HCT116 (cell line): ENCODE measurements around the gene LHB. TPM values are rescaled to one million over a fixed set of nuclear protein-coding genes. Genes with fewer than 3 reads are reported as not detected.

ENCODE experiments used
- ATAC-seq: fragments of 200-7000 bp; cut with Tn5 transposase; 2 replicates; pipeline ENCODE4 v1.9.1; 2020; ENCODE audit warnings: mild to moderate bottlenecking, moderate library complexity
- BruUV-seq: library from RNA; stranded (reverse); fragments of 400-500 nt; replicated peaks from 2 replicates; lab custom pipeline; 2021; lab: Mats Ljungman, UMichigan
- CTCF ChIA-PET: fragments of 300-600 bp; sonication (Branson Sonifier 250); formaldehyde crosslinking; loops from one replicate; lab custom pipeline; 2021; ENCODE audit warnings: antibody characterized with exemption; lab: Charles Lee
- POLR2A ChIA-PET: fragments of 300-600, 350-600 bp; sonication (Branson Sonifier 250); formaldehyde crosslinking; loops from one replicate; lab custom pipeline; 2021; ENCODE audit warnings: antibody characterized with exemption; lab: Charles Lee
- RAD21 ChIA-PET, 2 experiments: fragments of 300-600 bp; sonication (Branson Sonifier 250); formaldehyde crosslinking; loops; one replicate each; lab custom pipeline; 2023; ENCODE audit warnings: low total read pairs in 2 of 2; ENCODE audit not compliant: uncharacterized antibody in 2 of 2, unreplicated experiment in 2 of 2, low non-redundant PET in 1 of 2; lab: Charles Lee
- DNase-seq: peaks from one replicate; pipeline ENCODE4 v3.0.0-alpha.2; 2010; ENCODE audit warnings: low read depth, low spot score
- H2AFZ ChIP-seq: fragments of 200-600 bp; shearing (Covaris generic), sonication (generic); 2 replicates; pipeline ENCODE4 v1.6.1; 2017; ENCODE audit warnings: low read depth, mixed run types, mixed read lengths, antibody characterized with exemption, low read length; ENCODE audit not compliant: poor library complexity, severe bottlenecking
- H3K27ac ChIP-seq: 2 replicates; pipeline ENCODE4 v1.5.1; 2012; ENCODE audit warnings: low read depth, low read length
- H3K27me3 ChIP-seq: fragments of 200-600 bp; sonication (generic); 2 replicates; pipeline ENCODE4 v1.6.1; 2016; ENCODE audit warnings: mixed run types, low read length, mixed read lengths; ENCODE audit not compliant: insufficient read depth
- H3K36me3 ChIP-seq, 2 experiments: fragments of 200-500 bp in 1 of 2; fragments of 200-600 bp in 1 of 2; sonication (Bioruptor generic) in 1 of 2; sonication (generic) in 1 of 2; 2 replicates each; pipeline versions ENCODE4 v1.5.1 to v1.6.1; 2014 to 2016; ENCODE audit warnings: low read length in 2 of 2, inconsistent platforms in 1 of 2, mixed read lengths in 1 of 2, mixed run types in 1 of 2; ENCODE audit not compliant: insufficient read depth in 2 of 2, control insufficient read depth in 1 of 2
- H3K4me1 ChIP-seq, 2 experiments: fragments of 200-600 bp in 1 of 2; sonication (generic) in 1 of 2; 2 replicates each; pipeline versions ENCODE4 v1.5.1 to v1.6.1; 2012 to 2017; ENCODE audit warnings: low read length in 2 of 2, inconsistent platforms in 1 of 2, mild to moderate bottlenecking in 1 of 2, mixed read lengths in 1 of 2, mixed run types in 1 of 2, moderate library complexity in 1 of 2; ENCODE audit not compliant: insufficient read depth in 2 of 2, control insufficient read depth in 1 of 2
- H3K4me2 ChIP-seq: fragments of 200-600 bp; sonication (generic); 2 replicates; pipeline ENCODE4 v1.6.1; 2017; ENCODE audit warnings: mixed run types, low read length, mixed read lengths
- H3K4me3 ChIP-seq, 2 experiments: fragments of 200-600 bp in 1 of 2; sonication (generic) in 1 of 2; replicated peaks in 1 of 2; 2 replicates each; pipeline ENCODE4 v1.5.1; 2011 to 2016; ENCODE audit warnings: low read length in 2 of 2, control low read depth in 1 of 2, low read depth in 1 of 2, mild to moderate bottlenecking in 1 of 2, mixed read lengths in 1 of 2, mixed run types in 1 of 2
- H3K79me2 ChIP-seq: fragments of 200-600 bp; sonication (generic); 2 replicates; pipeline ENCODE4 v1.6.1; 2017; ENCODE audit warnings: mild to moderate bottlenecking, mixed run types, low read length, moderate library complexity, mixed read lengths; ENCODE audit not compliant: insufficient read depth
- H3K9ac ChIP-seq: fragments of 200-600 bp; sonication (generic); 2 replicates; pipeline ENCODE4 v1.6.1; 2016; ENCODE audit warnings: low read length, mixed read lengths
- H3K9me2 ChIP-seq: fragments of 200-600 bp; sonication (generic), shearing (Covaris generic); 2 replicates; pipeline ENCODE4 v1.6.1; 2017; ENCODE audit warnings: mixed run types, mild to moderate bottlenecking, moderate library complexity; ENCODE audit not compliant: insufficient read depth
- H3K9me3 ChIP-seq, 2 experiments: fragments of 200-500 bp in 1 of 2; fragments of 200-600 bp in 1 of 2; sonication (Bioruptor generic) in 1 of 2; sonication (generic) in 1 of 2; 2 replicates each; pipeline ENCODE4 v1.6.1; 2014 to 2017; ENCODE audit warnings: low read length in 2 of 2, mixed read lengths in 2 of 2, inconsistent platforms in 1 of 2, low read depth in 1 of 2, mild to moderate bottlenecking in 1 of 2, mixed run types in 1 of 2, moderate library complexity in 1 of 2; ENCODE audit not compliant: control insufficient read depth in 1 of 2, insufficient read depth in 1 of 2
- H4K20me1 ChIP-seq: fragments of 200-600 bp; sonication (generic), shearing (Covaris generic); 2 replicates; pipeline ENCODE4 v1.6.1; 2017; ENCODE audit warnings: mixed run types, mild to moderate bottlenecking, moderate library complexity; ENCODE audit not compliant: insufficient read depth
- ATF3 ChIP-seq: IDR thresholded peaks from 2 replicates; pipeline ENCODE4 v1.6.1; 2012
- CEBPB ChIP-seq: IDR thresholded peaks from 2 replicates; pipeline ENCODE4 v1.6.1; 2012; ENCODE audit warnings: low read depth
- EGR1 ChIP-seq: IDR thresholded peaks from 2 replicates; pipeline ENCODE4 v1.6.1; 2012; ENCODE audit warnings: low read depth
- ELF1 ChIP-seq: IDR thresholded peaks from 2 replicates; pipeline ENCODE4 v1.6.1; 2012; ENCODE audit warnings: low read depth, borderline replicate concordance
- EZH2 ChIP-seq: fragments of 200-600 bp; sonication (generic); IDR thresholded peaks from 2 replicates; pipeline ENCODE4 v1.6.1; 2017; ENCODE audit warnings: antibody characterized with exemption, mixed run types
- FOSL1 ChIP-seq: IDR thresholded peaks from 2 replicates; pipeline ENCODE4 v1.6.1; 2012; ENCODE audit warnings: low read depth
- JUND ChIP-seq: IDR thresholded peaks from 2 replicates; pipeline ENCODE4 v1.6.1; 2012
- SIN3A ChIP-seq: IDR thresholded peaks from 2 replicates; pipeline ENCODE4 v1.6.1; 2012; ENCODE audit warnings: low read depth
- SRF ChIP-seq: IDR thresholded peaks from 2 replicates; pipeline ENCODE4 v1.6.1; 2012; ENCODE audit warnings: low read depth
- TCF7L2 ChIP-seq: IDR thresholded peaks from 2 replicates; pipeline ENCODE4 v1.7.0; 2011; ENCODE audit warnings: borderline replicate concordance, inconsistent platforms; ENCODE audit not compliant: insufficient read depth, insufficient read length; ENCODE audit errors: extremely low read depth
- ZFX ChIP-seq: fragments of 450-650 bp; IDR thresholded peaks from 2 replicates; pipeline ENCODE4 v1.6.1; 2017
- intact Hi-C: fragments of 100-400 bp; cut with micrococcal nuclease; formaldehyde crosslinking; loops from 2 replicates; pipeline ENCODE4 v1.10.0; 2022
- total RNA-seq: library from RNA; stranded (reverse); gene quantifications from one replicate; pipeline ENCODE4 v1.2.1, GENCODE V29; 2021; ENCODE audit not compliant: unreplicated experiment
- TF ChIP-seq, protein P1 (sequence below): IDR thresholded peaks from 2 replicates; pipeline ENCODE4 v1.6.1; 2011; ENCODE audit warnings: mild to moderate bottlenecking, low read length, moderate library complexity; ENCODE audit not compliant: insufficient replicate concordance; ENCODE audit errors: extremely low read depth

The LHB gene
- total RNA-seq, 1 experiment from 2014 or later: 3.7 TPM

GRCh38 chr19:49061445-49061844 lies 44.6 kb upstream of the LHB start:
- Histone ChIP-seq H3K4me2 (no peak overlapping the region), H3K9ac (no peak overlapping the region), H3K4me1 (peaks cover 36 to 88% of the 10 kb centered on the region in 2 experiments), H3K4me3 (no peak overlapping the region), H4K20me1 (no peaks in the 10 kb centered on the region), H3K9me3 (no peaks in the 10 kb centered on the region), H3K9me2 (no peaks in the 10 kb centered on the region), H2AFZ (no peak overlapping the region), H3K79me2 (no peaks in the 10 kb centered on the region; the same call in 1 of the 2 replicates), H3K27me3 (no peaks in the 10 kb centered on the region), H3K27ac (no peak overlapping the region), H3K36me3 (no peaks in the 10 kb centered on the region)
- intact Hi-C loops: no loop called here
- DNase-seq: no peak
- BruUV-seq: no TSS peak
- CTCF ChIA-PET: interaction anchor here (1.5 kb wide), 1 partner anchor 13 kb away, joined by 6 read pairs; no protein-coding TSS in a partner anchor
- RAD21 ChIA-PET: no interaction called here
- POLR2A ChIA-PET: no interaction called here
- no peak for TF ChIP-seq SRF
- TF ChIP-seq SIN3A: no peak
- TF ChIP-seq, protein P1, sequence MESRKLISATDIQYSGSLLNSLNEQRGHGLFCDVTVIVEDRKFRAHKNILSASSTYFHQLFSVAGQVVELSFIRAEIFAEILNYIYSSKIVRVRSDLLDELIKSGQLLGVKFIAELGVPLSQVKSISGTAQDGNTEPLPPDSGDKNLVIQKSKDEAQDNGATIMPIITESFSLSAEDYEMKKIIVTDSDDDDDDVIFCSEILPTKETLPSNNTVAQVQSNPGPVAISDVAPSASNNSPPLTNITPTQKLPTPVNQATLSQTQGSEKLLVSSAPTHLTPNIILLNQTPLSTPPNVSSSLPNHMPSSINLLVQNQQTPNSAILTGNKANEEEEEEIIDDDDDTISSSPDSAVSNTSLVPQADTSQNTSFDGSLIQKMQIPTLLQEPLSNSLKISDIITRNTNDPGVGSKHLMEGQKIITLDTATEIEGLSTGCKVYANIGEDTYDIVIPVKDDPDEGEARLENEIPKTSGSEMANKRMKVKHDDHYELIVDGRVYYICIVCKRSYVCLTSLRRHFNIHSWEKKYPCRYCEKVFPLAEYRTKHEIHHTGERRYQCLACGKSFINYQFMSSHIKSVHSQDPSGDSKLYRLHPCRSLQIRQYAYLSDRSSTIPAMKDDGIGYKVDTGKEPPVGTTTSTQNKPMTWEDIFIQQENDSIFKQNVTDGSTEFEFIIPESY: no peak
- no peak for TF ChIP-seq EZH2
- no peak for TF ChIP-seq FOSL1
- TF ChIP-seq EGR1: no peak
- TF ChIP-seq ELF1: no peak
- no peak for TF ChIP-seq JUND
- TF ChIP-seq CEBPB: no peak
- ATAC-seq: no peak

DNA sequence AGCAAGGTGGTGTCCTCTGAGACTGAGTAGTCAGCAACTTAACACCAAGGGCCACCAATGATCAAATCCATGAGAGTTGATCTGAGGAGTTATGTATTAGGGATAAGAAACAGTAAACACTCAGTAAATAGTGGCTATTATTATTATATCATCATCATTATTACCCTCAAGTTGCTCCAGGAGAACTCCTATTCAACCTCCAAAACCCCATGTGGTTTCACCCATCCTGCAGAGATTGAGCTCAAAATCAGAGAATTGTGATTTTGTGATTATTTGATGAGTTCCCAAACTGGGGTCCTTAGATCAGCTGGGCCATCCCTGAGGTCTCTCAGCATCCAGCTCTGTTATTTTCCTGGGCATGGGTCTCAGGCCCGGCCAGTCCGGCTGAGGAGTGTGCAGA lies 44.1 kb upstream of the LHB start:
- H3K4me1 ChIP-seq: peaks cover 36 to 86% of the 10 kb centered on the region in 2 experiments
- no peaks in the 10 kb centered on the region for H3K27me3 ChIP-seq
- no peaks in the 10 kb centered on the region for H4K20me1 ChIP-seq
- no peaks in the 10 kb centered on the region; the same call in 1 of the 2 replicates for H3K79me2 ChIP-seq
- no TSS peak for BruUV-seq
- ChIA-PET POLR2A (interaction anchor here (0.5 kb wide), 1 partner anchor 67 kb away, joined by 4 read pairs; the partner anchor contains the start of gene RUVBL2), CTCF (interaction anchor here (1.0 to 1.5 kb wide), 2 partner anchors 13 to 30 kb away, joined by 3 to 6 read pairs; no protein-coding TSS in a partner anchor), RAD21 (no interaction called here)
- H3K36me3 ChIP-seq: no peaks in the 10 kb centered on the region
- ATAC-seq (no peak), DNase-seq (no peak)
- intact Hi-C loops: no loop called here
- peak overlapping the region; percentile 47 for H3K4me2 ChIP-seq
- H3K9me3 ChIP-seq: no peaks in the 10 kb centered on the region
- no peak overlapping the region for H3K4me3 ChIP-seq
- no peak overlapping the region for H3K27ac ChIP-seq
- no peaks in the 10 kb centered on the region for H3K9me2 ChIP-seq
- H2AFZ ChIP-seq: no peak overlapping the region
- TF ChIP-seq ELF1 (no peak), ATF3 (no peak), TCF7L2 (no peak), ZFX (no peak)
- peak overlapping the region; percentile 14; the same call in 1 of the 2 replicates for H3K9ac ChIP-seq
